Osteoblast (primary cell): Measurements from ENCODE around the gene ATAD3B. TPM values are rescaled to one million over a fixed set of nuclear protein-coding genes. Genes with fewer than 3 reads are reported as not detected.

Source experiments
- DNase-seq: peaks from one replicate; pipeline ENCODE4 v3.0.0; 2011; ENCODE audit warnings: low spot score, mixed read lengths; ENCODE audit not compliant: insufficient read length; ENCODE audit errors: missing footprints
- H2AFZ ChIP-seq: 2 replicates; pipeline ENCODE4 v1.6.0; 2011; ENCODE audit warnings: mild to moderate bottlenecking, low read length
- H3K27ac ChIP-seq: 2 replicates; pipeline ENCODE4 v1.5.1; 2011; ENCODE audit warnings: mild to moderate bottlenecking, low read depth, low read length, moderate library complexity
- H3K27me3 ChIP-seq: 2 replicates; pipeline ENCODE4 v1.6.0; 2012; ENCODE audit warnings: mild to moderate bottlenecking, control low read depth, inconsistent platforms, low read length, moderate library complexity; ENCODE audit not compliant: insufficient read depth
- H3K36me3 ChIP-seq: 2 replicates; pipeline ENCODE4 v1.5.1; 2011; ENCODE audit warnings: mild to moderate bottlenecking, low read length, control low read depth, moderate library complexity; ENCODE audit not compliant: insufficient read depth
- H3K4me1 ChIP-seq: 2 replicates; pipeline ENCODE4 v1.5.1; 2011; ENCODE audit warnings: mild to moderate bottlenecking, low read length, control low read depth, moderate library complexity; ENCODE audit not compliant: insufficient read depth
- H3K4me2 ChIP-seq: 2 replicates; pipeline ENCODE4 v1.6.0; 2011; ENCODE audit warnings: mild to moderate bottlenecking, low read length; ENCODE audit not compliant: insufficient read depth
- H3K4me3 ChIP-seq: fragments of 200-600 bp; sonication (generic); 3 replicates; pipeline ENCODE4 v1.5.1; 2012; ENCODE audit warnings: mild to moderate bottlenecking, low read length, inconsistent platforms; ENCODE audit not compliant: insufficient read depth
- H3K79me2 ChIP-seq: 2 replicates; pipeline ENCODE4 v1.6.0; 2012; ENCODE audit warnings: mild to moderate bottlenecking, low read length, control low read depth, inconsistent platforms; ENCODE audit not compliant: insufficient read depth
- H3K9me3 ChIP-seq: 2 replicates; pipeline ENCODE4 v1.5.1; 2011; ENCODE audit warnings: low read depth, low read length, control low read depth
- H4K20me1 ChIP-seq: 2 replicates; pipeline ENCODE4 v1.6.0; 2012; ENCODE audit warnings: mild to moderate bottlenecking, low read length, control low read depth; ENCODE audit not compliant: insufficient read depth
- total RNA-seq: library from RNA; depleted of rRNA; stranded (reverse); fragments of >200 nt; gene quantifications from 2 replicates; pipeline ENCODE4 v1.2.3, GENCODE V29; 2012
- TF ChIP-seq, protein P1 (sequence below): IDR thresholded peaks from 2 replicates; pipeline ENCODE4 v1.5.1; 2011; ENCODE audit warnings: mild to moderate bottlenecking, low read depth, low read length, moderate library complexity; ENCODE audit errors: extremely low read depth

The ATAD3B gene
- total RNA-seq, 1 donor, result 14.5 TPM

DNA sequence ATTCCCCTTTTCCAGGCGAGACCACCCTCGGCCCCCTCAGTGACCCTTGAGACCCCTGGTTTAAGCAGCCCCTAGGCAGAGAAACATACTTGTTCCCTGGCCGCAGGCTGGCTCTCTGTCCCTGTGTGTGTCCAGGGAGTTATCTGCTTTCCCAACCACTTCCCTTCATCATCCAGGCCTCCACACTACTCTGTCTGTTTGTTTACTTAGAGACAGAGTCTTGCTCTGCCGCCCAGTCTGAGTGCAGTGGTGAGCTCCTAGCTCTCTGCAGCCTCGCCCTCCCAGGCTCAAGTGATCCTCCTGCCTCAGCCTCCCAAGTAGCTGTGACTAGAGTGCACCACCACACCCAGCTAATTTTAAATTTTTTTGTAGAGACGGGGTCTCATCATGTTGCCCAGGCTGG, 41.9 kb upstream of the ATAD3B start:
- peak; percentile 96 for DNase-seq
- no peak overlapping the region for H3K4me2 ChIP-seq
- peak overlapping the region; percentile 51 for H3K27ac ChIP-seq

DNA sequence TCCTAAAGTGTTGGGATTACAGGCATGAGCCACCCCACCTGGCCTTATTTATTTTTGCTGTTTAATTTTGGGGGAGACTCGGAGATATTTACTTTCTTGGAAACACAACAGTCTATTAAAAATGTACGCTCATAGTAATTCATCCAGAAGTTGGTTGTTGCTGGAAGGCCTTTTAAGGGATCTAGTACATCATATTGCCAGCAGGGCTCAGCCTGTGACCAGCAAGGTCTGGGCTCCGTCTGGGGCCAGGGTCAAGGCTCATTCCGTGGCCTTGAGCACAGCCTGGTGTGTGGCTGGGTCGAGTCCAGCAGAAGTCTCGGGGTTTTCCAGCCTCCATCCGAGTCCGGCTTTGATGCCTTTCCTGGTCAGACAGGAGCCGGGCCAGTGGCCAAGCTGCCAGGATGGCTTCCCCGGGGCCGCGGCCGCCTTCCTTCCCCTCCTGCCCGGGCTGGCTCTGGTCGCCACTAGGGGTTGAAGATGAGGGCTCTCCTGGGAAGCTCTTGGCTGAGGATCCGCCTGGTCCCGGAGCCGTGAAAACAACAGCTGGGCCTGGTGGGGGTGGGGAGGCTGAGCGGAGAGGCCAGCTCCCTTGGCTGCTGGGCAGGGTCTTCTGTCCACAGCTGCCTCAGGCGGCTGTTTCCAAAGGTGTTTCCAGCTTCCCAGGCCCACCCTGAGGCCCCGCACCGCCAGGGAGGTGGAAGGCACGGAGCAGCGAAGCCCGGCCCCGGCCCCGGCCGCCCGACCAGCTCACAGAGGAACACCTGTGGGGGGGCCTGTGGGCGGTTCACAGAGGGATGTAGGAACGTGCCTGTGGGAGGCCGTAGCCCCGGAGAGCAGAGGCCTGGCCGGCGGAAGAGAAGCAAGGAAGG, 41.2 kb upstream of the ATAD3B start:
- Histone ChIP-seq H4K20me1 (no peaks in the 10 kb centered on the region), H3K27ac (peak overlapping the region; percentile 51), H3K79me2 (no peaks in the 10 kb centered on the region), H3K4me3 (peak overlapping the region; percentile 42), H2AFZ (peak overlapping the region; percentile 89), H3K4me1 (peaks cover 13% of the 10 kb centered on the region), H3K36me3 (no peaks in the 10 kb centered on the region), H3K9me3 (no peaks in the 10 kb centered on the region), H3K27me3 (peaks cover 5% of the 10 kb centered on the region), H3K4me2 (peak overlapping the region; percentile 66)
- TF ChIP-seq, protein P1, sequence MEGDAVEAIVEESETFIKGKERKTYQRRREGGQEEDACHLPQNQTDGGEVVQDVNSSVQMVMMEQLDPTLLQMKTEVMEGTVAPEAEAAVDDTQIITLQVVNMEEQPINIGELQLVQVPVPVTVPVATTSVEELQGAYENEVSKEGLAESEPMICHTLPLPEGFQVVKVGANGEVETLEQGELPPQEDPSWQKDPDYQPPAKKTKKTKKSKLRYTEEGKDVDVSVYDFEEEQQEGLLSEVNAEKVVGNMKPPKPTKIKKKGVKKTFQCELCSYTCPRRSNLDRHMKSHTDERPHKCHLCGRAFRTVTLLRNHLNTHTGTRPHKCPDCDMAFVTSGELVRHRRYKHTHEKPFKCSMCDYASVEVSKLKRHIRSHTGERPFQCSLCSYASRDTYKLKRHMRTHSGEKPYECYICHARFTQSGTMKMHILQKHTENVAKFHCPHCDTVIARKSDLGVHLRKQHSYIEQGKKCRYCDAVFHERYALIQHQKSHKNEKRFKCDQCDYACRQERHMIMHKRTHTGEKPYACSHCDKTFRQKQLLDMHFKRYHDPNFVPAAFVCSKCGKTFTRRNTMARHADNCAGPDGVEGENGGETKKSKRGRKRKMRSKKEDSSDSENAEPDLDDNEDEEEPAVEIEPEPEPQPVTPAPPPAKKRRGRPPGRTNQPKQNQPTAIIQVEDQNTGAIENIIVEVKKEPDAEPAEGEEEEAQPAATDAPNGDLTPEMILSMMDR, result peak; percentile 25
- peak; percentile 99 for DNase-seq

More for the DNA sequence above, 41.9 kb upstream of the ATAD3B start:
- no peaks in the 10 kb centered on the region for H3K79me2 ChIP-seq
- H3K27me3 ChIP-seq, result no peaks in the 10 kb centered on the region
- peaks cover 13% of the 10 kb centered on the region for H3K4me1 ChIP-seq
- H2AFZ ChIP-seq, result peak overlapping the region; percentile 1
- H3K9me3 ChIP-seq, result no peaks in the 10 kb centered on the region
- H4K20me1 ChIP-seq, result no peaks in the 10 kb centered on the region
- H3K4me3 ChIP-seq, result no peak overlapping the region
- TF ChIP-seq, protein P1, result no peak
- no peaks in the 10 kb centered on the region for H3K36me3 ChIP-seq

DNA sequence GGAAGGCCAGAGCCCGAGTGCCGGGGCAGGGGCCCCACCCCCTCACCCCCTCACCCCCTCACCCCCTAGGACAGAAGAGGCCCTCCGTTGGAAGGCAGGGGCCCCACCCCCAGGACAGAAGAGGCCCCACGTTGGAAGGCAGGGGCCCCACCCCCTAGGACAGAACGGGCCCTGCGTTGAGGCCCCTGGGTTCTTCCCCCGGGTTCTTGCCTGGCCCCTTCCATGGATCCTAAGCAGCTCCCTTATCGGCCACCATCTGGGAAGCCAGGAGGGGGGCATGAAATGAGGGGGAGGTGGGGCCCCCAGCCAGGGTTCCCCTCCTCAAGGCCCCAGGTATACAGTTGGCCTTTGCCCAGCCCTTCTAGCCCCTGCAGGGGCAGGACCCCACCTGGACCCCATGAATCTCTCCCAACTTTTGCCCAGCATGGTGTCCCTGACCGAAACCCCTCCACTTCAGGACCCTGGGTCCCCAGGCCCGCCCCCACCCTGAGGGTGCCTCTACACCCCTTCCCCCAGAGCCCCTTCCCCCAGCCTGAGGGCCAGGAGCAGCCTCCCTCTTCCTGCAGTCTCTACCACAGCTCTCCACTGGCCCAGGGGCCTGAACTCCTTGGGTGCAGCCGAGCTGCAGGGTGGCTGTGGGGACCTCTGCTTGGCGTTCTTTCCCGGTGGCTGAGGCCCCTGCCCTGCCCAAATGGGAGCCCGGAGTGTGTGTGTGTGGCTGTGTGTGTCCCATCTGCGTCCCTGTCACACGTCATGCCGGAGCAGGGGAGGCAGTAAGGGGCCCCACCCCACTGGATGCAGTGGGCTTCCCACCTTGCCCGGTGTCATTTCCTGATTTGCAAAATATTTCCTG, 40.3 kb upstream of the ATAD3B start:
- Histone ChIP-seq H3K27ac (no peak overlapping the region), H3K9me3 (no peaks in the 10 kb centered on the region), H3K36me3 (no peaks in the 10 kb centered on the region), H3K27me3 (peaks cover 8% of the 10 kb centered on the region), H3K4me1 (peaks cover 13% of the 10 kb centered on the region), H3K4me3 (no peak overlapping the region), H4K20me1 (no peaks in the 10 kb centered on the region), H3K4me2 (no peak overlapping the region), H3K79me2 (no peaks in the 10 kb centered on the region), H2AFZ (peak overlapping the region; percentile 62)
- TF ChIP-seq, protein P1, result no peak
- peak; percentile 94 for DNase-seq
